ENCODE results near the gene DSG2.

The DSG2 gene

DNA sequence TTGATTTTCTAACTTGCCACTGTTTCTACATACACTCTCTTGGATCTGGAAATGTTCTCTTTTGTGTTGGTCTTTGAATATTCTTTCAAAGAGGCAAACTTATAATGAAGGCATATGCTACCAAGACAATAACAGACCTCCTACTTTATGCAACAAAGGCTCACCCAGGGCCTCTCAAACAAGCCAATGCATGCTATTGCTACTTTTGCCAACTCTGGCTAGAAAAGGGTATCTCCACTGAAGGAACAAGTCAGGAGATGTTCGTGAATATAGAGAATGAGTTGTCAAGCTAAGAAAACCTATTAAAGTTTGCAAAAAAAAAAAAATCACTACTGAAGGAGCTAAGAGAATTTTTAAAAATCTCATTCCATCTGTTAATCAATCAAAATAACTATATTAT, 15.9 kb upstream of the DSG2 start:
- no peak overlapping the region for H3K4me2 ChIP-seq (ENCODE audit: low read depth, low read length, poor library complexity, severe bottlenecking)
- H3K27ac ChIP-seq (ENCODE audit: low read depth, low read length): no peak overlapping the region
- no peaks in the 10 kb centered on the region for H3K79me2 ChIP-seq (ENCODE audit: insufficient read depth, low read length)
- H3K9me3 ChIP-seq (ENCODE audit: insufficient read depth, low read length): no peaks in the 10 kb centered on the region
- H3F3A ChIP-seq (ENCODE audit: insufficient read depth): no peaks in the 10 kb centered on the region
- TF ChIP-seq, protein P1, sequence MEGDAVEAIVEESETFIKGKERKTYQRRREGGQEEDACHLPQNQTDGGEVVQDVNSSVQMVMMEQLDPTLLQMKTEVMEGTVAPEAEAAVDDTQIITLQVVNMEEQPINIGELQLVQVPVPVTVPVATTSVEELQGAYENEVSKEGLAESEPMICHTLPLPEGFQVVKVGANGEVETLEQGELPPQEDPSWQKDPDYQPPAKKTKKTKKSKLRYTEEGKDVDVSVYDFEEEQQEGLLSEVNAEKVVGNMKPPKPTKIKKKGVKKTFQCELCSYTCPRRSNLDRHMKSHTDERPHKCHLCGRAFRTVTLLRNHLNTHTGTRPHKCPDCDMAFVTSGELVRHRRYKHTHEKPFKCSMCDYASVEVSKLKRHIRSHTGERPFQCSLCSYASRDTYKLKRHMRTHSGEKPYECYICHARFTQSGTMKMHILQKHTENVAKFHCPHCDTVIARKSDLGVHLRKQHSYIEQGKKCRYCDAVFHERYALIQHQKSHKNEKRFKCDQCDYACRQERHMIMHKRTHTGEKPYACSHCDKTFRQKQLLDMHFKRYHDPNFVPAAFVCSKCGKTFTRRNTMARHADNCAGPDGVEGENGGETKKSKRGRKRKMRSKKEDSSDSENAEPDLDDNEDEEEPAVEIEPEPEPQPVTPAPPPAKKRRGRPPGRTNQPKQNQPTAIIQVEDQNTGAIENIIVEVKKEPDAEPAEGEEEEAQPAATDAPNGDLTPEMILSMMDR (IDR thresholded peaks at IDR 0.05; ENCODE audit: insufficient read depth, low read length, poor library complexity, severe bottlenecking): no peak
- TF ChIP-seq EZH2phosphoT487 (conservative IDR thresholded peaks at IDR 0.05; ENCODE audit: low read length): no peak
- no peaks in the 10 kb centered on the region for H3K27me3 ChIP-seq (ENCODE audit: low read length)
- H3K36me3 ChIP-seq (ENCODE audit: low read length): no peaks in the 10 kb centered on the region
- H2AFZ ChIP-seq (ENCODE audit: low read depth, low read length, severe bottlenecking): no peak overlapping the region
- H3K4me3 ChIP-seq (ENCODE audit: insufficient read depth, low read length, poor library complexity, severe bottlenecking): no peak overlapping the region
- H3K9ac ChIP-seq (ENCODE audit: low read length): no peak overlapping the region
- H4K20me1 ChIP-seq (ENCODE audit: low read depth, low read length): no peaks in the 10 kb centered on the region
- H3K9me2 ChIP-seq (replicated peaks; ENCODE audit: insufficient read depth, low read length): no peaks in the 10 kb centered on the region

DNA sequence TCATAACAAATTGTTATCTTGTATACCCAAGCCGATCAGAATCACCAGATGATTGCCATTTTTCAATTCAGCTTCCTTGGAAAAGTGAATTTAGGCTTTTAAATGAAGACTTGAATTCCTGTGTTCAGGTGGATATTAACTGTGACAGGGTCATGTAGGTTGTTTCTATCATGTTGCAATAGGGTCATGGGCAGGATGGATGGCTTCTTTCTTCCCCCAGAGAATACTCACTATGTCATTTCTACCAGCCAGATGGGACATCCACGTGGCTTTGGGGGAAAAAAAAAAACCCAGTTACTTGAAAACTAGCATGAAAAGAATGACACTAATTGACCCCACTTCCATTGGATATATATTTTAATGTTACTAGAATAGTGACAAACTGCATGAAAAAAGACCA, 14.6 kb upstream of the DSG2 start:
- no peaks in the 10 kb centered on the region for H3K36me3 ChIP-seq (ENCODE audit: low read length)
- no peak overlapping the region for H3K4me3 ChIP-seq (ENCODE audit: insufficient read depth, low read length, poor library complexity, severe bottlenecking)
- no peaks in the 10 kb centered on the region for H3F3A ChIP-seq (ENCODE audit: insufficient read depth)
- no peak overlapping the region for H2AFZ ChIP-seq (ENCODE audit: low read depth, low read length, severe bottlenecking)
- TF ChIP-seq, protein P1 (IDR thresholded peaks at IDR 0.05; ENCODE audit: insufficient read depth, low read length, poor library complexity, severe bottlenecking): no peak
- no peak for TF ChIP-seq EZH2phosphoT487 (conservative IDR thresholded peaks at IDR 0.05; ENCODE audit: low read length)
- H3K27ac ChIP-seq (ENCODE audit: low read depth, low read length): no peak overlapping the region
- H3K9me3 ChIP-seq (ENCODE audit: insufficient read depth, low read length): no peaks in the 10 kb centered on the region
- no peak overlapping the region for H3K4me2 ChIP-seq (ENCODE audit: low read depth, low read length, poor library complexity, severe bottlenecking)
- H3K9me2 ChIP-seq (replicated peaks; ENCODE audit: insufficient read depth, low read length): no peaks in the 10 kb centered on the region
- H3K9ac ChIP-seq (ENCODE audit: low read length): no peak overlapping the region
- H4K20me1 ChIP-seq (ENCODE audit: low read depth, low read length): no peaks in the 10 kb centered on the region
- no peaks in the 10 kb centered on the region for H3K27me3 ChIP-seq (ENCODE audit: low read length)
- H3K79me2 ChIP-seq (ENCODE audit: insufficient read depth, low read length): no peaks in the 10 kb centered on the region

DNA sequence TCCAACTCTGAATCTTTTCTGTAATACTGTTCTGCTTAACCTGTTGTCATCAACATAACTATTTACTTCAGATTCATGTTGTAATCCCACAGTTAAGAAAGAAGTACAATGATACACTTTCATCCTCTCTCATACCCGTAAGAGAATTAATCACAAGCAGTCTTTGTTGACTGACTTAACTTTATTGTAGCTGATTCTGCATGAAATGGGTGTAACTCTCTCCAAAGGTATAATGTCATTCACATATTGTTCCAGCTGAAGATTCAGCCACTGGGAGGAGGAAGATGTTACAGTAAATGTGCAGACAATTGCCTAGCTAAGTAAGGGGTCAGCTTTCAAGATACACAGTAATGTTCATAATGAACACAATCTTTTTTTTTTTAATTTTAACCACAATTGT, 13.5 kb upstream of the DSG2 start:
- H3K9me3 ChIP-seq (ENCODE audit: insufficient read depth, low read length): no peaks in the 10 kb centered on the region
- H2AFZ ChIP-seq (ENCODE audit: low read depth, low read length, severe bottlenecking): no peak overlapping the region
- H3K4me2 ChIP-seq (ENCODE audit: low read depth, low read length, poor library complexity, severe bottlenecking): no peak overlapping the region
- no peaks in the 10 kb centered on the region for H3K36me3 ChIP-seq (ENCODE audit: low read length)
- no peaks in the 10 kb centered on the region for H3K9me2 ChIP-seq (replicated peaks; ENCODE audit: insufficient read depth, low read length)
- H3K79me2 ChIP-seq (ENCODE audit: insufficient read depth, low read length): no peaks in the 10 kb centered on the region
- H3K9ac ChIP-seq (ENCODE audit: low read length): no peak overlapping the region
- TF ChIP-seq, protein P1 (IDR thresholded peaks at IDR 0.05; ENCODE audit: insufficient read depth, low read length, poor library complexity, severe bottlenecking): no peak
- TF ChIP-seq EZH2phosphoT487 (conservative IDR thresholded peaks at IDR 0.05; ENCODE audit: low read length): no peak
- H3K4me3 ChIP-seq (ENCODE audit: insufficient read depth, low read length, poor library complexity, severe bottlenecking): no peak overlapping the region
- no peaks in the 10 kb centered on the region for H4K20me1 ChIP-seq (ENCODE audit: low read depth, low read length)
- no peak overlapping the region for H3K27ac ChIP-seq (ENCODE audit: low read depth, low read length)
- H3K27me3 ChIP-seq (ENCODE audit: low read length): no peaks in the 10 kb centered on the region
- no peaks in the 10 kb centered on the region for H3F3A ChIP-seq (ENCODE audit: insufficient read depth)
